ENCODE measurements around the gene C17orf100.

The C17orf100 gene

DNA sequence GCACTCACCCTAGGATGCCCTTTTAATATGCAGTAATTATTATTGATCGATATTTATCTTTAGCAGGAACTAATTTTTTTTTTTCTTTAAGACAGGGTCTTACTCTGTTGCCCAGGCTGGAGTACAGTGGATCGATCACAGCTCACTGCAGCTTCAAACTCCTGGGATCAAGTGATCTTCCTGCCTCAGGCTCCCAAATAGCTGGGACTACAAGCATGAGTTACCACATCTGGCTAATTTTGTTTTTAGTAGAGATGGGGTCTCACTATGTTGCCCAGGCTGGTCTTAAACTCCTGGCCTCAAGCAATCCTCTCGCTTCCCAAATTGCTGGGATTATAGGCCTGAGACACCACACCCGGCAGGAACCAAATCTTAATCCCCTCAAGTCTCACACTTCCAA, 40.3 kb upstream of the C17orf100 start:
- TF ChIP-seq, protein P1, sequence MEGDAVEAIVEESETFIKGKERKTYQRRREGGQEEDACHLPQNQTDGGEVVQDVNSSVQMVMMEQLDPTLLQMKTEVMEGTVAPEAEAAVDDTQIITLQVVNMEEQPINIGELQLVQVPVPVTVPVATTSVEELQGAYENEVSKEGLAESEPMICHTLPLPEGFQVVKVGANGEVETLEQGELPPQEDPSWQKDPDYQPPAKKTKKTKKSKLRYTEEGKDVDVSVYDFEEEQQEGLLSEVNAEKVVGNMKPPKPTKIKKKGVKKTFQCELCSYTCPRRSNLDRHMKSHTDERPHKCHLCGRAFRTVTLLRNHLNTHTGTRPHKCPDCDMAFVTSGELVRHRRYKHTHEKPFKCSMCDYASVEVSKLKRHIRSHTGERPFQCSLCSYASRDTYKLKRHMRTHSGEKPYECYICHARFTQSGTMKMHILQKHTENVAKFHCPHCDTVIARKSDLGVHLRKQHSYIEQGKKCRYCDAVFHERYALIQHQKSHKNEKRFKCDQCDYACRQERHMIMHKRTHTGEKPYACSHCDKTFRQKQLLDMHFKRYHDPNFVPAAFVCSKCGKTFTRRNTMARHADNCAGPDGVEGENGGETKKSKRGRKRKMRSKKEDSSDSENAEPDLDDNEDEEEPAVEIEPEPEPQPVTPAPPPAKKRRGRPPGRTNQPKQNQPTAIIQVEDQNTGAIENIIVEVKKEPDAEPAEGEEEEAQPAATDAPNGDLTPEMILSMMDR (IDR thresholded peaks at IDR 0.05; ENCODE audit: low read depth, low read length), result no peak
- no peak overlapping the region for H3K4me3 ChIP-seq (ENCODE audit: low read depth, low read length)

GRCh38 chr17:6623941-6624340, 27.6 kb upstream of the C17orf100 start:
- TF ChIP-seq, protein P1 (IDR thresholded peaks at IDR 0.05; ENCODE audit: low read depth, low read length), result no peak
- no peak overlapping the region for H3K4me3 ChIP-seq (ENCODE audit: low read depth, low read length)

DNA sequence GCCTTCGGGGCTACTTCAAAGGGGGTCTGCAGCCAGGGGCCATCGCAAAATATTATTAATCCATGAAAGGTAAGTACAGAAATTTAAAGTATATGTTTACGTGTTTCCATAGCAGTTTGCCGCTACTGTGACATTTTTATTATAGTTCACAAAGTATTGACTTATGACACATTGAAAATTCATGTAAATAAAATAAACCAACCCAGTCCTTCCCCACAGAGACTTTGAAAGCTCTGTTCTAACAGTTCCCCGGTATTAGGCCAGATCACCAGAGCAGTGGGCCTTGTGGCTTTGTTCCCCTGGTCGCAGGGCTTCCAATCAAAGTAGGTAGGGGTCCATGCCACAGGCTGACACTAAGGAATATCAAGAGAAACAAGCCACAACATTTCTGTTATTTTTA, 24.9 kb upstream of the C17orf100 start:
- TF ChIP-seq, protein P1 (IDR thresholded peaks at IDR 0.05; ENCODE audit: low read depth, low read length), result no peak
- H3K4me3 ChIP-seq (ENCODE audit: low read depth, low read length), result no peak overlapping the region

DNA sequence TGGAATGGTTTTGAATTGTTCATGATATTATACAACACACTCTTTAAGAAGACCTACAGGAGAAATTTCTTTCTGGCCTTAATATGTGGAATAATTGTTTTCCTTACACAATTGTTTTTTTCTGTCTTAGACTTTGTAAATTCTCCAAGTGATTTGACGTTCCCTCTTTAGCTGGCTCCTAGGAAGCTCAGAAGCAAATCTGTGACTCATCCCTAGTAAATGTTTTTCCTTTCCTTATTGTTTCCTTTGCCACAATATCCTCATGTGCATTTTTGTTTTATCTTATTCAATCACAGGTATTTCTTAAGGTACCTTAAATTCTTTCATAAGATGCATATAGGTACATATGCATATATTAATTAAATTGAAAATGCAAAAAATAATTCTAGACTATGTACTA, 24.5 kb upstream of the C17orf100 start:
- no peak overlapping the region for H3K4me3 ChIP-seq (ENCODE audit: low read depth, low read length)
- TF ChIP-seq, protein P1 (IDR thresholded peaks at IDR 0.05; ENCODE audit: low read depth, low read length), result no peak

GRCh38 chr17:6630390-6630789, 21.2 kb upstream of the C17orf100 start:
- TF ChIP-seq, protein P1 (IDR thresholded peaks at IDR 0.05; ENCODE audit: low read depth, low read length), result no peak

GRCh38 chr17:6632530-6632929, 19.0 kb upstream of the C17orf100 start:
- TF ChIP-seq, protein P1 (IDR thresholded peaks at IDR 0.05; ENCODE audit: low read depth, low read length), result no peak
- H3K4me3 ChIP-seq (ENCODE audit: low read depth, low read length), result no peak overlapping the region

More at GRCh38 chr17:6630390-6630789, 21.2 kb upstream of the C17orf100 start:
- H3K4me3 ChIP-seq (ENCODE audit: low read depth, low read length), result no peak overlapping the region

DNA sequence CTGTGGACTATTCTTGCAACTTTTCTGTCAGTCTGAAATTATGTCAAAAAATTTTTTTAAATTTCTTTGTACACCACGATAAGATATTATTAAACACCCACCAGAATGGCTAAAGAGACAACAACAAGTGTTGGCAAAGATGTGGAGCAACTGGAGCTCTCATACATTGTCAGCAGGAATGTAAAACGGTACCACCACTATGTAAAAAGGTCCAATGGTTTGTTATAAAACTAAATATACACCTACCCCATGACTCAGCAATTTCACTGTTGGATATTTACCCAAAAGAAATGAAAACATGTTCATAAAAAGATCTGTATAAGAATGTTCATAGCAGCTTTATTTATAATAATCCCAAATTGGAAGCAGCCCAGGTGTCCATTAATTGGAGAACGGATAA, 18.3 kb upstream of the C17orf100 start:
- H3K4me3 ChIP-seq (ENCODE audit: low read depth, low read length), result no peak overlapping the region
- TF ChIP-seq, protein P1 (IDR thresholded peaks at IDR 0.05; ENCODE audit: low read depth, low read length), result no peak
